ENCODE results near the gene ADORA1.

Gene ADORA1

GRCh38 chr1:203161703-203162102 lies 34.2 kb downstream of the ADORA1 start:
- no peak for DNase-seq (ENCODE audit: low spot score)
- Mint-ChIP-seq H3K36me3 (ENCODE audit: low read depth) (no peaks in the 10 kb centered on the region), H3K27me3 (ENCODE audit: low read depth) (peaks cover 6% of the 10 kb centered on the region), H3K4me1 (ENCODE audit: low read depth) (no peaks in the 10 kb centered on the region), H3K9me3 (no peaks in the 10 kb centered on the region), H3K27ac (no peak overlapping the region), H3K4me3 (no peak overlapping the region)

- no peak overlapping the region for H3K27ac Mint-ChIP-seq
- H3K4me3 Mint-ChIP-seq = no peak overlapping the region
- DNase-seq (ENCODE audit: low spot score) = no peak
- H3K27me3 Mint-ChIP-seq (ENCODE audit: low read depth) = peaks cover 4% of the 10 kb centered on the region
- H3K36me3 Mint-ChIP-seq (ENCODE audit: low read depth) = no peaks in the 10 kb centered on the region
- no peaks in the 10 kb centered on the region for H3K9me3 Mint-ChIP-seq
- H3K4me1 Mint-ChIP-seq (ENCODE audit: low read depth) = no peaks in the 10 kb centered on the region
These were observed 34.9 kb downstream of the ADORA1 start for GRCh38 chr1:203162403-203162802.

GRCh38 chr1:203163891-203164635 lies 36.5 kb downstream of the ADORA1 start:
- Mint-ChIP-seq H3K27ac (no peak overlapping the region), H3K27me3 (ENCODE audit: low read depth) (peaks cover 4% of the 10 kb centered on the region), H3K36me3 (ENCODE audit: low read depth) (no peaks in the 10 kb centered on the region), H3K9me3 (no peaks in the 10 kb centered on the region), H3K4me3 (no peak overlapping the region), H3K4me1 (ENCODE audit: low read depth) (no peaks in the 10 kb centered on the region)
- DNase-seq (ENCODE audit: low spot score) = no peak

GRCh38 chr1:203165101-203165799 lies 37.7 kb downstream of the ADORA1 start:
- Mint-ChIP-seq H3K27ac (no peak overlapping the region), H3K9me3 (no peaks in the 10 kb centered on the region), H3K4me3 (no peak overlapping the region), H3K4me1 (ENCODE audit: low read depth) (no peaks in the 10 kb centered on the region), H3K36me3 (ENCODE audit: low read depth) (no peaks in the 10 kb centered on the region), H3K27me3 (ENCODE audit: low read depth) (no peaks in the 10 kb centered on the region)
- no peak for DNase-seq (ENCODE audit: low spot score)

- Mint-ChIP-seq H3K27ac (no peak overlapping the region), H3K4me3 (no peak overlapping the region), H3K36me3 (ENCODE audit: low read depth) (no peaks in the 10 kb centered on the region), H3K4me1 (ENCODE audit: low read depth) (no peaks in the 10 kb centered on the region), H3K27me3 (ENCODE audit: low read depth) (no peaks in the 10 kb centered on the region), H3K9me3 (no peaks in the 10 kb centered on the region)
- no peak for DNase-seq (ENCODE audit: low spot score)
These were observed 38.3 kb downstream of the ADORA1 start for GRCh38 chr1:203165800-203166161.

- H3K27me3 Mint-ChIP-seq (ENCODE audit: low read depth) = no peaks in the 10 kb centered on the region
- no peak for DNase-seq (ENCODE audit: low spot score)
- no peaks in the 10 kb centered on the region for H3K9me3 Mint-ChIP-seq
- H3K36me3 Mint-ChIP-seq (ENCODE audit: low read depth) = no peaks in the 10 kb centered on the region
- no peak overlapping the region for H3K4me3 Mint-ChIP-seq
- no peak overlapping the region for H3K27ac Mint-ChIP-seq
- H3K4me1 Mint-ChIP-seq (ENCODE audit: low read depth) = no peaks in the 10 kb centered on the region
These were observed 38.8 kb downstream of the ADORA1 start for GRCh38 chr1:203166192-203166940.

- no peak for DNase-seq (ENCODE audit: low spot score)
- Mint-ChIP-seq H3K36me3 (ENCODE audit: low read depth) (no peaks in the 10 kb centered on the region), H3K9me3 (no peaks in the 10 kb centered on the region), H3K27me3 (ENCODE audit: low read depth) (no peaks in the 10 kb centered on the region), H3K4me3 (no peak overlapping the region), H3K27ac (no peak overlapping the region), H3K4me1 (ENCODE audit: low read depth) (no peaks in the 10 kb centered on the region)
These were observed 39.7 kb downstream of the ADORA1 start for GRCh38 chr1:203167026-203167912.

- Mint-ChIP-seq H3K4me3 (no peak overlapping the region), H3K27ac (no peak overlapping the region), H3K36me3 (ENCODE audit: low read depth) (no peaks in the 10 kb centered on the region), H3K4me1 (ENCODE audit: low read depth) (no peaks in the 10 kb centered on the region), H3K27me3 (ENCODE audit: low read depth) (no peaks in the 10 kb centered on the region), H3K9me3 (no peaks in the 10 kb centered on the region)
- DNase-seq (ENCODE audit: low spot score) = no peak
These were observed 40.3 kb downstream of the ADORA1 start for GRCh38 chr1:203167913-203168200.

GRCh38 chr1:203168256-203168786 lies 40.8 kb downstream of the ADORA1 start:
- Mint-ChIP-seq H3K36me3 (ENCODE audit: low read depth) (no peaks in the 10 kb centered on the region), H3K9me3 (no peaks in the 10 kb centered on the region), H3K4me1 (ENCODE audit: low read depth) (no peaks in the 10 kb centered on the region), H3K27ac (no peak overlapping the region), H3K4me3 (no peak overlapping the region), H3K27me3 (ENCODE audit: low read depth) (no peaks in the 10 kb centered on the region)
- DNase-seq (ENCODE audit: low spot score) = no peak

- no peak for DNase-seq (ENCODE audit: low spot score)
- Mint-ChIP-seq H3K27ac (no peak overlapping the region), H3K4me3 (no peak overlapping the region), H3K36me3 (ENCODE audit: low read depth) (no peaks in the 10 kb centered on the region), H3K27me3 (ENCODE audit: low read depth) (no peaks in the 10 kb centered on the region), H3K4me1 (ENCODE audit: low read depth) (no peaks in the 10 kb centered on the region), H3K9me3 (no peaks in the 10 kb centered on the region)
These were observed 41.5 kb downstream of the ADORA1 start for GRCh38 chr1:203168991-203169390.

GRCh38 chr1:203169770-203170520 lies 42.4 kb downstream of the ADORA1 start:
- Mint-ChIP-seq H3K27ac (no peak overlapping the region), H3K27me3 (ENCODE audit: low read depth) (no peaks in the 10 kb centered on the region), H3K9me3 (no peaks in the 10 kb centered on the region), H3K4me3 (no peak overlapping the region), H3K36me3 (ENCODE audit: low read depth) (no peaks in the 10 kb centered on the region), H3K4me1 (ENCODE audit: low read depth) (no peaks in the 10 kb centered on the region)
- no peak for DNase-seq (ENCODE audit: low spot score)

GRCh38 chr1:203170625-203171330 lies 43.3 kb downstream of the ADORA1 start:
- Mint-ChIP-seq H3K4me1 (ENCODE audit: low read depth) (no peaks in the 10 kb centered on the region), H3K27ac (no peak overlapping the region), H3K36me3 (ENCODE audit: low read depth) (no peaks in the 10 kb centered on the region), H3K9me3 (no peaks in the 10 kb centered on the region), H3K27me3 (ENCODE audit: low read depth) (no peaks in the 10 kb centered on the region), H3K4me3 (no peak overlapping the region)
- no peak for DNase-seq (ENCODE audit: low spot score)
